Activated CD8-positive, alpha-beta memory T cell treated with anti-CD3 and anti-CD28 coated beads for 4 hours (primary cell): ENCODE data around the gene IAPP.
"Not testable (repeated sequence)": the region's sequence is repeated elsewhere in the genome, so short reads cannot be mapped to it uniquely, and the experiment has no call there.

ENCODE experiments used
- DNase-seq, 2 donors: peaks; one replicate each; pipeline ENCODE4 v3.0.0-alpha.2; 2020; ENCODE audit warnings: low read depth in 2 of 2

The IAPP gene

GRCh38 chr12:21379218-21379617 lies 6.5 kb downstream of the IAPP start:
- DNase-seq, result no peak

GRCh38 chr12:21381320-21381719 lies 8.6 kb downstream of the IAPP start:
- DNase-seq, result not testable (repeated sequence)

GRCh38 chr12:21384261-21384660 lies 11.6 kb downstream of the IAPP start:
- DNase-seq, result no peak

GRCh38 chr12:21387174-21387573 lies 14.5 kb downstream of the IAPP start:
- no peak for DNase-seq

GRCh38 chr12:21392384-21392783 lies 19.7 kb downstream of the IAPP start:
- no peak for DNase-seq

- DNase-seq, result not testable (repeated sequence)
Observed at GRCh38 chr12:21394828-21395626, 22.3 kb downstream of the IAPP start.

GRCh38 chr12:21413369-21414277 lies 40.9 kb downstream of the IAPP start:
- DNase-seq, result no peak

- no peak for DNase-seq
Observed at GRCh38 chr12:21416511-21417121, 43.9 kb downstream of the IAPP start.

- DNase-seq, result not testable (repeated sequence)
Observed at GRCh38 chr12:21418398-21418797, 45.7 kb downstream of the IAPP start.

GRCh38 chr12:21419009-21419699 lies 46.5 kb downstream of the IAPP start:
- DNase-seq, result not testable (repeated sequence)

- DNase-seq, result no peak
Observed at GRCh38 chr12:21428241-21428640, 55.5 kb downstream of the IAPP start.
